ENCODE results near the gene ETFDH. TPM values are rescaled to one million over a fixed set of nuclear protein-coding genes. Genes with fewer than 3 reads are reported as not detected.
A peak's percentile ranks its signal among the peaks of the same experiment; 100 is the strongest.
"Not testable (repeated sequence)": the region's sequence is repeated elsewhere in the genome, so short reads cannot be mapped to it uniquely, and the experiment has no call there.

ETFDH gene
- polyA plus RNA-seq, 3 donors from 2014 or later, result 7.3 to 12.1 (median 7.8) TPM

DNA sequence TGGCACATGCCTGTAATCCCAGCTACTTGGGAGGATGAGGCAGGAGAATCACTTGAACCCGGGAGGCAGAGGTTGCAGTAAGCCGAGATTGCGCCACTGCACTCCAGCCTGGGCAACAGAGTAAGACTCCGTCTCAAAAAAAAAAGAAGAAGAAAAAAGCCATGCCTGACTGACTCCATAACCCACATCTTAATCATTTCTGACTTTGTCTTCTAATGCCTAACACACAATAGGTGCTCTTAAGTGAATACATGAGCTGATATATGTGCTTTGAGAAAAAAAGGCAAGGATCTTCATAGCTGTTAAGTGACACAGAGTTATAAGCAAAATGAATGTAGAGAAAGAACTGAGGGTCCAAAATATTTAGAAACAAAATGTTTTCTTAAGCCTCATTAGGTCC lies 40.5 kb downstream of the ETFDH start:
- not testable (repeated sequence) for H3K9me3 Mint-ChIP-seq

DNA sequence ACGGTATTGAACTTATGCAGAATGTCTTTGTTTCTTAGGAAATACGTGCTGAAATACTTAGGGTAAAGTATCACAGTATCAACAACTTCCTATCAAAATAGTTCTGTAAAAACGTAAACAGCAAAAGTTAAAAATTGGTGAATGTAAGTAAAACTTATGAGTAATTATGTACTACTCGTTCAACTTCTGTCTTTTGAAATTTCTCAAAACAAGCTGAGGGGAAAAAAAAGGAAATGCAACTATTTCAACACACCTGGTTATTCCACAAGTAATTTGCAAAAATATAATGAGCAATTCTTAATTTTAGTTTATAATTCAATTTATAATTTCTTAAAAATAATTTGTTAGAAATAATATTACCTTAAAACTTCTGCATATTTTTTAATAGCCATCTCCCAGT lies 42.8 kb downstream of the ETFDH start:
- Mint-ChIP-seq H3K27me3 (ENCODE audit: low read depth in 3 of 3) (peaks cover 0 to 6% (median 2%) of the 10 kb centered on the region in 3 donors), H3K9me3 (no peaks in the 10 kb centered on the region), H3K36me3 (peaks cover 30 to 71% (median 55%) of the 10 kb centered on the region in 3 donors), H3K27ac (no peak overlapping the region), H3K4me1 (peaks cover 9 to 24% of the 10 kb centered on the region in 2 donors), H3K4me3 (no peak overlapping the region)
- DNase-seq, result no peak

More for the DNA sequence above, 40.5 kb downstream of the ETFDH start:
- H3K36me3 Mint-ChIP-seq, result peaks cover 37 to 64% (median 44%) of the 10 kb centered on the region in 3 donors
- DNase-seq; H3K27me3 Mint-ChIP-seq (ENCODE audit: low read depth in 3 of 3); H3K27ac Mint-ChIP-seq; H3K4me3 Mint-ChIP-seq: not testable (repeated sequence)
- peaks cover 3 to 15% of the 10 kb centered on the region in 2 donors for H3K4me1 Mint-ChIP-seq

DNA sequence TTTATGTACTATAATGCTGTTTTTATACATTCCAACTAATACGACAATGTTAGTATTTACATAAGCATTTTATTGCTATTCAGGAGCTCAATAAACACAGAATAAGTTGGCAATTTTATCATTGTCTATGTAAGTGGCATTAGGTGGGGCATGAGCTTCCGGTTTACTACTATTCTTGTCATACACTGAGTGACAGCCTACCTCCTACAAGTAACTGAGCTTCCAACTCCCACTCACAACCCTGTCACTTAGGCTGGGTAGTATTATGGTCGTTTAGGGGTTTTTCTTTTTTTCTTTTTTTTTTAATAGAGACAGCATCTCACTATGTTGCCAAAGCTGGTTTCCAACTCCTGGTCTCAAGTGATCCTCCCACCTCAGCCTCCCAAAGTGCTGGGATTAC lies 43.7 kb downstream of the ETFDH start:
- Mint-ChIP-seq H3K36me3 (peaks cover 23 to 64% (median 56%) of the 10 kb centered on the region in 3 donors), H3K27me3 (ENCODE audit: low read depth in 3 of 3) (peaks cover 0 to 6% (median 2%) of the 10 kb centered on the region in 3 donors), H3K27ac (peak overlapping the region in 1 of 6 donors; percentile 58), H3K4me1 (peaks cover 9 to 26% of the 10 kb centered on the region in 2 donors), H3K9me3 (no peaks in the 10 kb centered on the region), H3K4me3 (no peak overlapping the region)
- DNase-seq, result no peak

DNA sequence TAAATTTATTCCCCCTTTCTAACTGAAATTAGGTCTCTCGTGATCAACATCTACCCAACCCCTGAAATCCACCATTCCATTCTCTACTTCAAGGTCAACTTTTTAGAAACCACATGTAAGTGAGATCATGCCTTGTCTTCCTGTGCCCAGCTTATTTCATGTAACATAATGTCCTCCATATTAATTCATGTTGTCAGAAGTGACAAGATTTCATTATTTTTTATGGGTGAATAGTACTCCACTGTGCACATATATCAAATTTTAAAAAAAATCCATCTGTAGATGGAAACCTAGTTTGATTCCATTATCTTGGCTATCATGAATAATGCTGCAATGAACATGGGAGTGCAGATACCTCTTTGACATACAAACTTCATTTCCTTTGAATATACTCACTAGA lies 49.6 kb downstream of the ETFDH start:
- H3K27ac Mint-ChIP-seq, result peak overlapping the region in 5 of 6 donors; percentile 73 to 99 (median 97)
- no peak for DNase-seq
- H3K36me3 Mint-ChIP-seq, result peaks cover 0 to 32% (median 29%) of the 10 kb centered on the region in 3 donors
- H3K9me3 Mint-ChIP-seq, result no peaks in the 10 kb centered on the region
- peaks cover 0 to 17% (median 4%) of the 10 kb centered on the region in 3 donors for H3K27me3 Mint-ChIP-seq (ENCODE audit: low read depth in 3 of 3)
- H3K4me1 Mint-ChIP-seq, result peaks cover 34 to 48% of the 10 kb centered on the region in 2 donors
- H3K4me3 Mint-ChIP-seq, result peak overlapping the region in 4 of 5 donors; percentile 93 to 100 (median 96)

DNA sequence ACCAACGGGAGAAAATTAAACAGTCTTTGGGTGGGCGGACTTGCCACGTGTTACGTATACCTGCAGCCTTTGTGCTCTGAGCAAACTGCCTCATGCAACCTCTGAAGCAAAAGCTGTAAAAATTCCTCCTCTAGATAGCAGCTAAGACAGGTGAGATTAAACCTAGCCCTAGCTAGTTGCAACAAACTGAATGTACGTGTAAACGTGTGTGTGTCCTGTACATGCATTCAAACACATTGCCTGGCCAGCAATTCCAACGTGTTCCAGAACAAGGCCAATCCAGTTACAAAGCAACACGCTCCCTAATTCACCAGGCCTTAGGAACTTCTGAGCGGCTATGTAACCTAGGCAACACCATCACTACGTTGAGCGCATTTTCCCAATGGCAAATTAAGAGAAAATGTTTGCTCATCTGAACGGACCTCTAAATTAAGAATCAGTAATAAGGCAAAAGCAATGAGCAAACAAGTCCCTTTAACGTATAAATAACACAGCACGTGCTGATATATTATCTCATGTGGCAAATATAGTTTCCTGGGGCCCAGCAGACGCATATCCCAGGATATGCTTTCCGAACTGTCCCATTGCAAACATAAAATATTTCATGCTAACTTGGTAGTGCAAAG lies 50.3 kb downstream of the ETFDH start:
- Mint-ChIP-seq H3K4me1 (peaks cover 34 to 48% of the 10 kb centered on the region in 2 donors), H3K27ac (peak overlapping the region; percentile 97 to 99 (median 99)), H3K36me3 (peaks cover 0 to 26% (median 23%) of the 10 kb centered on the region in 3 donors), H3K4me3 (peak overlapping the region; percentile 93 to 100 (median 99)), H3K9me3 (no peaks in the 10 kb centered on the region), H3K27me3 (ENCODE audit: low read depth in 3 of 3) (peaks cover 0 to 17% (median 7%) of the 10 kb centered on the region in 3 donors)
- no peak for DNase-seq

DNA sequence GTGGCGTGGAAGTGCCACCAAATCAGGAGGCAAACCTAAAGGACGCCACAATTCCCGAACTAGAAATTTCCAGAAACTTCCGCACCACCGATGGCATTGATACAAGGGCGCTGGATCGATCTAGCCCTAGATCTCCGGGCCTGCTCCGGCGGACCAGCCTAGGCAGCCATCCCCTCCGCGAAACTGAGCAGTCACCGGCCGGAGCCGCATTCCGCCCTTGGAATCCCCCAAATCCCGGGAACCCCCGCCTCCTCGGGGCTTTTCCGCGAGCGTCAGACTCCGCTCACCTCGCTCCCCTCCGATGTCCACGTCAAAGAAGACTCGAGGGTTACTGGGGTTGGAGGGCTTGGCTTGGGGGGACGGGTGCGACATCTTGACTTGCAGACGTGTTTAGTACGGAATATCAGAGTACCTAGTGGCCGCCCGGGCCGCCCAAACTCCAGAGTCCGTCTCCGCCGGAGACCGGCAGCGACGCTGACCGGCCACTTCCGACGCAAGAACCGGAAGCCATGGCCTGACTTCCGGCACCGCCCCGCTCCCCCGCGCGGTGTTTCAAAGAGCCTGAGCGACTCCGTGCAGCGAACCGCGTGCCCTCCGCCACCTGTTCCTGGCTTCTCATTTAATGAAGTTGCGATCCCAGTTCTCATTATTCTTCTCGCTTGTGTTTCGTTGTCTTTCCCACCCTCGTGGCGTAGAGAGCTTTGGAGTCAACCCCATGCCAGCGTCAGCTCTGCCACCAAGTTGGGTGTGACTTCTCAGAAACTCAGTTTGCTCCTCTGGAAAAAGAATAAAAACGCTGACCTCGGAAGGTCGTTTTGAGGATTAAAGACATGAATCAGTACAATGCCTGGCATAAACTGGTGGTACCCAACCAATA lies 51.1 kb downstream of the ETFDH start, which contains the start of gene PPID:
PPID (minus strand) TSS at position 480 of the 877 bp plus-strand sequence; CDS start at position 372, 108 bp downstream.
- peaks cover 0 to 16% (median 7%) of the 10 kb centered on the region in 3 donors for H3K27me3 Mint-ChIP-seq (ENCODE audit: low read depth in 3 of 3)
- peak within 1 kb of the TSS; percentile 97 to 99 (median 99) for H3K27ac Mint-ChIP-seq
- peaks cover 0 to 18% (median 15%) of the 10 kb centered on the region in 3 donors for H3K36me3 Mint-ChIP-seq
- peak within 1 kb of the TSS; percentile 93 to 100 (median 99) for H3K4me3 Mint-ChIP-seq
- no peaks in the 10 kb centered on the region for H3K9me3 Mint-ChIP-seq
- peaks cover 33 to 48% of the 10 kb centered on the region in 2 donors for H3K4me1 Mint-ChIP-seq
- DNase-seq, result peak; percentile 79 to 80 (median 79)

DNA sequence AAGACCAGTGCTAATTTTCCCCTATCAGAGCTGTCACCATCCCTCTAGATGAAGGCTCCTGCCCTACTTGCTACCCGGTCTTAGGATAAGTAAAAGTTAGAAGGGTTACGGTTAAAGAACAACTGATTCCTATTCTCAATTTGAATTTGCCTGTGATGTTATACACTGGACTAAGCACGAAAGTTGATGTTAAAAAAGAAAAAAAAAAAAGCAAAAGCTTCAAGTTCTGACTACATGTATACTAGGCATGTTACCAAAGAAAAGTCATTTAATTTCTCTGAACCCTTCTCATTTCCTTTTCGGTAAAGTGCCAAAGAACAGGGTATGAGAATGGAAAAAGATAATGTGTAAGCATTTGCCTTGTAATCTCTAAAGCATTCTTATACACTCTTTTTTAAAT lies 52.5 kb downstream of the ETFDH start:
- Mint-ChIP-seq H3K4me3 (peak overlapping the region; percentile 45 to 93 (median 71)), H3K9me3 (no peaks in the 10 kb centered on the region), H3K4me1 (peaks cover 28 to 42% of the 10 kb centered on the region in 2 donors), H3K27ac (peak overlapping the region in 3 of 6 donors; percentile 31 to 79 (median 40)), H3K27me3 (ENCODE audit: low read depth in 3 of 3) (peaks cover 6 to 11% (median 7%) of the 10 kb centered on the region in 3 donors), H3K36me3 (peaks cover 0 to 9% (median 8%) of the 10 kb centered on the region in 3 donors)
- no peak for DNase-seq

DNA sequence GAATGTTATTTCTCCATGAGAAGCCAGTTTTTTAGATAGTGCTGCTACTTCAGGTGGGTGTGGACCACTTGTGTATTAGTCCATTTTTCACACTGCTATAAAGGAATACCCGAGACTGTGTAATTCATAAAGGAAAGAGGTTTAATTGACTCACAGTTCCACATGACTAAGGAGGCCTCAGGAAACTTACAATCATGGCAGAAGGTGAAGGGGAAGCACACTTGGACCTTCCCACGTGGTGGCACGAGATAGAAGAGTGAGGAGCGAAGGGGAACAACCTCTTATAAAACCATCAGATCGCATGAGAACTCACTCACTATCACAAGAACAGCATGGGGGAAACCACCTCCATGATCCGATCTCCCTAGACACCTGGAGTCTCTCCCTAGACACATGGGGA lies 54.5 kb downstream of the ETFDH start:
- DNase-seq, result no peak
- Mint-ChIP-seq H3K9me3 (peaks cover 0 to 2% (median 0%) of the 10 kb centered on the region in 6 donors), H3K36me3 (peaks cover 0 to 2% (median under 1%) of the 10 kb centered on the region in 3 donors), H3K4me1 (peaks cover 23 to 29% of the 10 kb centered on the region in 2 donors), H3K27me3 (ENCODE audit: low read depth in 3 of 3) (peaks cover 7 to 13% (median 10%) of the 10 kb centered on the region in 3 donors), H3K27ac (peak overlapping the region in 1 of 6 donors; percentile 29), H3K4me3 (no peak overlapping the region)

DNA sequence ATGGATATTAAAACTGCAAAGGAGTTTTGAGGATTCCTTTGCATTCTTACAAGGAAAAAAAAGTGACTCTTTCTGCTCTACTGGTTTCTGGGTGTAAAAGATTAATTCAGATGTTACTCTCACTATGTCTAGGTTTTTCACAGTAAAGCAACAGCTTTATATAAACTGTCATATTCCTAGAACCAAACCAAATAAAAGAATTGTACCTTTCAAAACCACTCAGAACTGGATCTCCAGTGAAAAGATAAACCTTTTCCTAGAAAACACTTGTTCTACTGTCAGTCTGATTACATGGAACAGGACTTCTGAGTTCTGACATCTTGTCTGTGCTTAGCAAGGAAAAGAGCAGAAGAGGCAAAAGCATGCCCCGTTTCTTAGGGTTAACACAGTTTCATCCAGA lies 56.1 kb downstream of the ETFDH start:
- no peaks in the 10 kb centered on the region for H3K36me3 Mint-ChIP-seq
- no peak for DNase-seq
- peaks cover 0 to 2% (median 0%) of the 10 kb centered on the region in 6 donors for H3K9me3 Mint-ChIP-seq
- no peak overlapping the region for H3K27ac Mint-ChIP-seq
- H3K4me3 Mint-ChIP-seq, result no peak overlapping the region
- H3K27me3 Mint-ChIP-seq (ENCODE audit: low read depth in 3 of 3), result peaks cover 7 to 16% (median 10%) of the 10 kb centered on the region in 3 donors
- peaks cover 8 to 14% of the 10 kb centered on the region in 2 donors for H3K4me1 Mint-ChIP-seq

DNA sequence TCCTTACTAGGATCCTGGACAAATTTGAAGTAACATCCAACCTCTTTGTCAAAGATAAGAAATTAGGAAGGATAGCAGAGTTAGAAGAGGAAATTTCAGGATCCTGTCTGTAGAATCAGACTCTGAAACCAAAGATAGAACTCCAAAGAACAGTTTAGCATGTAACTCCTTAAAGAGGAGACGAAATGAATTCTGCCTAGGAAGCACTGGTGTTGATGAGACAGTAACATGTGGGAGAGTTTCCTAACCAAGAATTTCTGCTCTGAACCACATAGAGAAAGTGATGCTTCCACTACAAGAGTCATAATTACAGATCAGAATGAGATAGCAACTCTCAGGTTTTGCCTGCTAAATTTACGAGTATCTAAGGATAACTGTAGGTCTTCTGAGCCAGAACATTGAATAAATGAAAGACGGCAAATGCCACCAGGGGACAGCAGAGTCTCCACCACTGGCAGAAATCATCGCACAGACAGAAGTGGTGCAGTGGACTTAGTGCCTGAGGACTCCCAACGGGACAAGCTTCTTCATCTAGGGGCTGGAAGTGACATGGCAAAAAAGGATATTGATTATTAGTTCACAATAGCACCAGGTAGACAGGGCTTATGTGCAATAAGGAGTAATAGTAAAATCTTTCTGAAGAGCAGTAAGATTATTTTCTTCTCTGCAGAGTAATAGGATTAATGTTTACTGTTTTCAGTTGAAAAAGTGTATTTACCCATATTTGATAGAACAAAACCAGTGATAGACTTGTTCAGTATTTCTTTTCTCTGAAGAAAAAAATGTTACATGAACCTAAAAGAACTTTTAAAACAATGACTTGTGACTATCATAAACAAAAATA lies 57.8 kb downstream of the ETFDH start:
- Mint-ChIP-seq H3K4me1 (no peaks in the 10 kb centered on the region), H3K4me3 (no peak overlapping the region), H3K27me3 (ENCODE audit: low read depth in 3 of 3) (peaks cover 4 to 10% (median 6%) of the 10 kb centered on the region in 3 donors), H3K27ac (no peak overlapping the region), H3K9me3 (peaks cover 0 to 2% (median 0%) of the 10 kb centered on the region in 6 donors), H3K36me3 (no peaks in the 10 kb centered on the region)
- peak; percentile 36 to 47 (median 45) for DNase-seq

DNA sequence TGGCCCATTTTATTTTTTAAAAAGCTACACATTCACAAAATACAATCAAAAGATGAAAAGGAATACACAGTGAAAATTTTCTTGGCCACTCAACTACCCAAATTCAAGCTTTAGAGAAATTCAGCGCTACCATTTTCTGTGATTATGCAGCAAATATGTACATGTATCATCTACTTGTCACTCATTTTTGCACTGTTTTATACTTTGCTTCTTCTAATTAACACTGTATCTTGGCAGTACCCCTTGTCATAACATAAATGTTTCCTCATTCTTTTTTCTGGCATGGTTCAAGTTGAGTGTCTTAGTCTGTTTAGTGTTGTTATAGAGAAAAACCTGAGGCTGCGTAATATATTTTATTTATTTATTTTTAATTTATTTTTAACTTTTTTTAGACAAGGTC lies 66.8 kb downstream of the ETFDH start:
- no peaks in the 10 kb centered on the region for H3K9me3 Mint-ChIP-seq
- H3K27ac Mint-ChIP-seq, result no peak overlapping the region
- no peak overlapping the region for H3K4me3 Mint-ChIP-seq
- H3K27me3 Mint-ChIP-seq (ENCODE audit: low read depth in 3 of 3), result peaks cover 1 to 4% (median 2%) of the 10 kb centered on the region in 3 donors
- H3K36me3 Mint-ChIP-seq, result no peaks in the 10 kb centered on the region
- no peak for DNase-seq
- H3K4me1 Mint-ChIP-seq, result no peaks in the 10 kb centered on the region

DNA sequence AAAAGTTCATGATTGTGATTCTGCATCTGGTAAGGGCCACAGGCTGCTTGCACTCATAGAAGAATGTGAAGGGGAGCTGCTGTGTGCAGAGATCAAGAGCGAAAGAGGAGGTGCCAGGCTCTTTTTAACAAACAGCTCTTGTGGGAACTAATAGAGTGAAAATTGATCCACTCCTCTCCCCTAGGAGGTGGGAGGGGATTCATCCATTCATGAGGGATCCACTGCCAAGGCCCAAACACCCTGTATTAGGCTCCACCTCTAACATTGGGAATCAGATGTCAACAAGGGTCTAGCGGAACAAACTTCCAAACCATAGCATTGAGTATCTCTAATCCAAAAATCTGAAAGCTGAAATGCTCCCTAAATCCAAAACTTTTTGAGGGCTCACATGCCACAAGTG lies 67.5 kb downstream of the ETFDH start:
- Mint-ChIP-seq H3K36me3 (no peaks in the 10 kb centered on the region), H3K9me3 (no peaks in the 10 kb centered on the region), H3K27ac (no peak overlapping the region), H3K4me3 (no peak overlapping the region), H3K27me3 (ENCODE audit: low read depth in 3 of 3) (peaks cover 1 to 4% (median 2%) of the 10 kb centered on the region in 3 donors), H3K4me1 (no peaks in the 10 kb centered on the region)
- no peak for DNase-seq

Measured in immature natural killer cell (primary cell).